Hepatocyte (in vitro differentiated cells): Measurements from ENCODE around the gene BARHL1. TPM values are rescaled to one million over a fixed set of nuclear protein-coding genes. Genes with fewer than 3 reads are reported as not detected.

Experiments used
- DNase-seq: peaks from one replicate; pipeline ENCODE4 v3.0.0-alpha.2; 2016; ENCODE audit warnings: low spot score
- H2AFZ ChIP-seq: fragments of 200-600 bp; sonication (generic); 2 replicates; pipeline ENCODE4 v1.6.0; 2016; ENCODE audit warnings: antibody characterized with exemption, mild to moderate bottlenecking
- H3K27ac ChIP-seq: fragments of 200-600 bp; sonication (generic); 2 replicates; pipeline ENCODE4 v1.5.1; 2016; ENCODE audit warnings: mild to moderate bottlenecking
- H3K27me3 ChIP-seq: fragments of 200-600 bp; sonication (generic); 2 replicates; pipeline ENCODE4 v1.6.1; 2016
- H3K36me3 ChIP-seq: fragments of 200-600 bp; sonication (generic); replicated peaks from 2 replicates; pipeline ENCODE4 v1.5.1; 2016; ENCODE audit warnings: low read depth; ENCODE audit not compliant: insufficient read depth
- H3K4me1 ChIP-seq: fragments of 200-600 bp; sonication (generic); 2 replicates; pipeline ENCODE4 v1.5.1; 2016; ENCODE audit warnings: mild to moderate bottlenecking, moderate library complexity; ENCODE audit not compliant: insufficient read depth
- H3K4me2 ChIP-seq: fragments of 200-600 bp; sonication (generic); 2 replicates; pipeline ENCODE4 v1.6.0; 2016
- H3K4me3 ChIP-seq: fragments of 200-600 bp; sonication (generic); 2 replicates; pipeline ENCODE4 v1.5.1; 2016; ENCODE audit warnings: mild to moderate bottlenecking
- H3K79me2 ChIP-seq: fragments of 200-600 bp; sonication (generic); 2 replicates; pipeline ENCODE4 v1.6.0; 2017; ENCODE audit warnings: mild to moderate bottlenecking
- H3K9me2 ChIP-seq: fragments of 200-600 bp; sonication (generic); replicated peaks from 2 replicates; pipeline ENCODE4 v1.6.0; 2017; ENCODE audit warnings: mild to moderate bottlenecking; ENCODE audit not compliant: insufficient read depth
- H3K9me3 ChIP-seq: fragments of 200-600 bp; sonication (generic); 2 replicates; pipeline ENCODE4 v1.5.1; 2016; ENCODE audit warnings: low read depth, mild to moderate bottlenecking
- H4K20me1 ChIP-seq: fragments of 200-600 bp; sonication (generic); 2 replicates; pipeline ENCODE4 v1.6.0; 2016; ENCODE audit warnings: mild to moderate bottlenecking; ENCODE audit not compliant: insufficient read depth, poor library complexity, severe bottlenecking
- EZH2 ChIP-seq: fragments of 200-600 bp; sonication (generic); IDR thresholded peaks from 2 replicates; pipeline ENCODE4 v1.6.1; 2016; ENCODE audit warnings: antibody characterized with exemption, mild to moderate bottlenecking, borderline replicate concordance
- EZH2phosphoT487 ChIP-seq: fragments of 200-600 bp; sonication (generic); IDR thresholded peaks from one replicate; pipeline ENCODE4 v1.6.1; 2018; ENCODE audit warnings: antibody characterized with exemption, mild to moderate bottlenecking, low read depth, moderate library complexity; ENCODE audit not compliant: unreplicated experiment, severe bottlenecking
- WGBS: methylation state at CpG from one replicate; pipeline ENCODE4 v1.1.6; 2016; ENCODE audit warnings: low lambda C conversion rate; ENCODE audit errors: missing lambda C conversion rate; 5-methylcytosine and 5-hydroxymethylcytosine counted together
- polyA plus RNA-seq: library from polyadenylated mRNA; unstranded; fragments of >200 nt; fragmentation: Nextera tagmentation; extraction: Ambion mirVana; gene quantifications from 2 replicates; pipeline ENCODE4 v1.2.1, GENCODE V29; 2016
- total RNA-seq: library from RNA; depleted of rRNA; stranded (reverse); fragments of >200 nt; gene quantifications from 2 replicates; pipeline ENCODE4 v1.2.3, GENCODE V29; 2014
- TF ChIP-seq, protein P1 (sequence below): fragments of 200-600 bp; sonication (generic); IDR thresholded peaks from 2 replicates; pipeline ENCODE4 v1.5.1; 2016; ENCODE audit warnings: antibody characterized with exemption, mild to moderate bottlenecking; ENCODE audit not compliant: poor library complexity

The BARHL1 gene
- total and polyA plus RNA-seq, 2 experiments from 2014 or later, result not detected

DNA sequence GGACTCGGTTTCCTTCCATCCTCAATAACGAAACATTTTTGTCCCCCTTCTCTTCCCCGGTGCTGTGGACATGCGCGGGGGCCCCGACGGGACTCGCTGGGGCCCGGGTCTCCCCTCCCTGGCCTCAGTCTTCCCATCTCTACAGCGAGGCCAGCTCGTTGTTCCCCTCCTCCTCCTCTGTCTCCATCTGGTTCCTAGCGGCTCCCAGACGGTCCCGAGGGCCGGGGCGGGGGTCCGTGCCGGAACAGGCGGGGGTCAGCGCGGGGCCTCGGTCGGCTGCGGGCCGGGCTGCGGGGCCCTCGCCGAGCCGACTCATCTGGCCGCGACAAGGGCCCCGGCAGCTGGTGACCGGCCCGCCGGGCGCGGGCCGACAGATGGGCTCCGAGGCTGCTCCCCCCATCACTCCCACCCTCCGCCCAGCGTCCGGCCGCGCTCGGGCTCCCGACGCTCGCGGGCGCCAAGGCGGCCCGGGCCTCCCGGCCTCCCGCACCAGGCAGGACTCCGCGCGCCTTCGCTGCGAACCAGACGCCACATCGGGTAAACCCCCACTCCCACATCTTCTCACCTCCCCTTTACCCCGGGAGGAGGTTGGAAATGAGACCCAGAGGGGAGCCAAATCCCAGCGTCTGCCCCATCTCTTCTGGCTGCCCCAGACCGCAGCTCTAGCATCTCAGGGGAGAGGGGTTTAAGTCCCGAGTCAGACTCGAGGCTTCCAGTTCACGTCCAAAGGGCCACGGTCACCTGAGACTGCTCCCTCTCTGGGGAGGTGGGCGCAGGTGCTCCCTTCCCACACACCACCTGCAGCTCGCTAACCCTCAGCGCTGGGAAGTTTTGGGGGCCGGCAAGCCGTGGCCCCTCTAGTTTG, 8.1 kb downstream of the BARHL1 start:
- Histone ChIP-seq H3K4me3 (no peak overlapping the region), H3K9me3 (no peaks in the 10 kb centered on the region), H3K9me2 (no peaks in the 10 kb centered on the region), H3K79me2 (no peaks in the 10 kb centered on the region), H4K20me1 (peaks cover 3% of the 10 kb centered on the region), H3K36me3 (no peaks in the 10 kb centered on the region), H3K27ac (no peak overlapping the region), H3K4me1 (peaks cover 8% of the 10 kb centered on the region), H3K27me3 (peaks cover 85% of the 10 kb centered on the region), H2AFZ (no peak overlapping the region), H3K4me2 (peak overlapping the region; percentile 65)
- no peak for DNase-seq
- 2% methylated on average over 54 of the region's 73 CpGs for WGBS
- TF ChIP-seq, protein P1, sequence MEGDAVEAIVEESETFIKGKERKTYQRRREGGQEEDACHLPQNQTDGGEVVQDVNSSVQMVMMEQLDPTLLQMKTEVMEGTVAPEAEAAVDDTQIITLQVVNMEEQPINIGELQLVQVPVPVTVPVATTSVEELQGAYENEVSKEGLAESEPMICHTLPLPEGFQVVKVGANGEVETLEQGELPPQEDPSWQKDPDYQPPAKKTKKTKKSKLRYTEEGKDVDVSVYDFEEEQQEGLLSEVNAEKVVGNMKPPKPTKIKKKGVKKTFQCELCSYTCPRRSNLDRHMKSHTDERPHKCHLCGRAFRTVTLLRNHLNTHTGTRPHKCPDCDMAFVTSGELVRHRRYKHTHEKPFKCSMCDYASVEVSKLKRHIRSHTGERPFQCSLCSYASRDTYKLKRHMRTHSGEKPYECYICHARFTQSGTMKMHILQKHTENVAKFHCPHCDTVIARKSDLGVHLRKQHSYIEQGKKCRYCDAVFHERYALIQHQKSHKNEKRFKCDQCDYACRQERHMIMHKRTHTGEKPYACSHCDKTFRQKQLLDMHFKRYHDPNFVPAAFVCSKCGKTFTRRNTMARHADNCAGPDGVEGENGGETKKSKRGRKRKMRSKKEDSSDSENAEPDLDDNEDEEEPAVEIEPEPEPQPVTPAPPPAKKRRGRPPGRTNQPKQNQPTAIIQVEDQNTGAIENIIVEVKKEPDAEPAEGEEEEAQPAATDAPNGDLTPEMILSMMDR, result no peak
- TF ChIP-seq EZH2phosphoT487 (peak; percentile 83), EZH2 (peak; percentile 96)

GRCh38 chr9:132591244-132591643, 8.8 kb downstream of the BARHL1 start:
- no peak overlapping the region for H3K27ac ChIP-seq
- no peak overlapping the region for H3K4me2 ChIP-seq
- H3K4me1 ChIP-seq, result peaks cover 8% of the 10 kb centered on the region
- no peaks in the 10 kb centered on the region for H3K79me2 ChIP-seq
- H4K20me1 ChIP-seq, result peaks cover 2% of the 10 kb centered on the region
- H3K36me3 ChIP-seq, result no peaks in the 10 kb centered on the region
- no peak for DNase-seq
- TF ChIP-seq EZH2 (no peak), EZH2phosphoT487 (no peak)
- TF ChIP-seq, protein P1, result no peak
- H3K27me3 ChIP-seq, result peaks cover 78% of the 10 kb centered on the region
- H3K9me2 ChIP-seq, result no peaks in the 10 kb centered on the region
- WGBS, result 10% methylated on average over 6 of the region's 6 CpGs
- H3K4me3 ChIP-seq, result no peak overlapping the region
- H2AFZ ChIP-seq, result no peak overlapping the region
- H3K9me3 ChIP-seq, result no peaks in the 10 kb centered on the region

DNA sequence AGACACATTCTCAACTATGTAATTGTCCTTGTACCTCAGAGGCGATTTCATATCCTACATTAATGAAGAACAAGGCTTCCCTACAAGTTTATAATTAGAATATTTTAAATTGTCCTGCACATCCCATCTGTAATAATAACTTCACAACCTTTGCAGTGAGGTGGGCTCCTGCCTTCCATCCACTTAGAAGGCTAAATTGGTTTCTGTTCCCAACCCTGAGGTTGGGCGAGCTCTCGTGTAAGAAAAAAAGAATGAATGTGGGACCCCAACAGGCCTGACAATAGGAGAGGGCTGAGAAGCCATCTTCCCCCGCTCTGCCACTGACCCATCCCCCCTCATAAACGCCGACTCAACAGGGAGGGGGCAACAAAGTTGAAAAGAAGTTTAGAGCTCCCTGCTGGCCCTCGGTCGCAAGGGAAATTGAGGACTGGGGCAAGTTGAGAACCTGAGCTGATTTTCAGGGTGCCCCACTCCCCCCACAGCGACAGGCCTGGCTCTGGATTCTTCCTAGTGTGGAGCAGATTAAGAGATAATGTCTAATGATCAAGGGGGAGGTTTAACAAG, 9.4 kb downstream of the BARHL1 start:
- H3K27me3 ChIP-seq, result peaks cover 72% of the 10 kb centered on the region
- TF ChIP-seq EZH2, result no peak
- no peak for TF ChIP-seq EZH2phosphoT487
- TF ChIP-seq, protein P1, result no peak
- WGBS, result 19% methylated on average over 9 of the region's 9 CpGs

More for the DNA sequence above, 9.4 kb downstream of the BARHL1 start:
- Histone ChIP-seq H3K4me3 (no peak overlapping the region), H3K27ac (no peak overlapping the region), H2AFZ (no peak overlapping the region), H3K4me2 (no peak overlapping the region), H3K4me1 (peaks cover 8% of the 10 kb centered on the region), H4K20me1 (no peaks in the 10 kb centered on the region), H3K36me3 (no peaks in the 10 kb centered on the region), H3K9me2 (no peaks in the 10 kb centered on the region), H3K79me2 (no peaks in the 10 kb centered on the region), H3K9me3 (no peaks in the 10 kb centered on the region)
- DNase-seq, result no peak
